ENCODE results near the gene CFAP45. TPM values are rescaled to one million over a fixed set of nuclear protein-coding genes. Genes with fewer than 3 reads are reported as not detected.

The CFAP45 gene
- total and polyA plus RNA-seq, 2 donors from 2014 or later, result 1.0 to 14.2 TPM

- no peaks in the 10 kb centered on the region for H3K9me3 ChIP-seq (ENCODE audit: control insufficient read depth in 2 of 3, insufficient read depth in 1 of 3, low read length in 3 of 3)
- intact Hi-C loops (cut with DNase I), result no loop called here
- H3K4me3 ChIP-seq (ENCODE audit: low read length in 3 of 3), result no peak overlapping the region
- no peak overlapping the region for H3K9ac ChIP-seq (ENCODE audit: low read length in 3 of 3)
- peaks cover 0 to 7% (median 2%) of the 10 kb centered on the region in 3 donors for H3K4me1 ChIP-seq (ENCODE audit: control insufficient read depth in 2 of 3, insufficient read depth in 2 of 3, low read depth in 1 of 3, low read length in 3 of 3)
- no peak for FAIRE-seq
- no peak for TF ChIP-seq CTCF (IDR thresholded peaks at IDR 0.05; ENCODE audit: borderline replicate concordance, extremely low read depth, insufficient read depth)
- no peaks in the 10 kb centered on the region for H3K27me3 ChIP-seq (ENCODE audit: control insufficient read depth, insufficient read depth, low read length)
- H3K27ac ChIP-seq (ENCODE audit: low read depth in 2 of 2, low read length in 2 of 2), result no peak overlapping the region
- H3K36me3 ChIP-seq (ENCODE audit: control insufficient read depth in 2 of 3, insufficient read depth in 3 of 3, low read length in 3 of 3), result no peaks in the 10 kb centered on the region
- DNase-seq, result no peak
These were observed 43.4 kb downstream of the CFAP45 start for GRCh38 chr1:159856576-159856975.

GRCh38 chr1:159855709-159856108 is 44.3 kb downstream of the CFAP45 start:
- Histone ChIP-seq H3K9me3 (ENCODE audit: control insufficient read depth in 2 of 3, insufficient read depth in 1 of 3, low read length in 3 of 3) (no peaks in the 10 kb centered on the region), H3K27ac (ENCODE audit: low read depth in 2 of 2, low read length in 2 of 2) (no peak overlapping the region), H3K4me3 (ENCODE audit: low read length in 3 of 3) (peak overlapping the region in 1 of 3 donors; percentile 72), H3K4me1 (ENCODE audit: control insufficient read depth in 2 of 3, insufficient read depth in 2 of 3, low read depth in 1 of 3, low read length in 3 of 3) (peaks cover 0 to 7% (median 2%) of the 10 kb centered on the region in 3 donors), H3K36me3 (ENCODE audit: control insufficient read depth in 2 of 3, insufficient read depth in 3 of 3, low read length in 3 of 3) (no peaks in the 10 kb centered on the region), H3K27me3 (ENCODE audit: control insufficient read depth, insufficient read depth, low read length) (no peaks in the 10 kb centered on the region), H3K9ac (ENCODE audit: low read length in 3 of 3) (no peak overlapping the region)
- DNase-seq (no peak), FAIRE-seq (no peak)
- TF ChIP-seq CTCF (IDR thresholded peaks at IDR 0.05; ENCODE audit: borderline replicate concordance, extremely low read depth, insufficient read depth), result no peak
- intact Hi-C loops (cut with DNase I), result no loop called here

GRCh38 chr1:159854693-159855192 is 45.2 kb downstream of the CFAP45 start:
- Histone ChIP-seq H3K36me3 (ENCODE audit: control insufficient read depth in 2 of 3, insufficient read depth in 3 of 3, low read length in 3 of 3) (no peaks in the 10 kb centered on the region), H3K4me3 (ENCODE audit: low read length in 3 of 3) (peak overlapping the region in 2 of 3 donors; percentile 66 to 72), H3K9me3 (ENCODE audit: control insufficient read depth in 2 of 3, insufficient read depth in 1 of 3, low read length in 3 of 3) (no peaks in the 10 kb centered on the region), H3K27me3 (ENCODE audit: control insufficient read depth, insufficient read depth, low read length) (no peaks in the 10 kb centered on the region), H3K4me1 (ENCODE audit: control insufficient read depth in 2 of 3, insufficient read depth in 2 of 3, low read depth in 1 of 3, low read length in 3 of 3) (peaks cover 0 to 7% (median 2%) of the 10 kb centered on the region in 3 donors), H3K9ac (ENCODE audit: low read length in 3 of 3) (peak overlapping the region in 2 of 3 donors; percentile 51 to 87), H3K27ac (ENCODE audit: low read depth in 2 of 2, low read length in 2 of 2) (peak overlapping the region; percentile 93 to 96)
- FAIRE-seq (no peak), DNase-seq (peak; percentile 86 to 95 (median 92))
- no peak for TF ChIP-seq CTCF (IDR thresholded peaks at IDR 0.05; ENCODE audit: borderline replicate concordance, extremely low read depth, insufficient read depth)
- intact Hi-C loops (cut with DNase I), result no loop called here

All from kidney (tissue), 14 donors.